Astrocyte (in vitro differentiated cells and primary cell): ENCODE data around the gene ESD. TPM values are rescaled to one million over a fixed set of nuclear protein-coding genes. Genes with fewer than 3 reads are reported as not detected.

ENCODE experiments used
- DNase-seq: peaks from one replicate; pipeline ENCODE4 v3.0.0-alpha.2; 2010; ENCODE audit warnings: low read depth
- FAIRE-seq: peaks from 2 replicates; lab custom pipeline; 2011; peaks lifted over from hg19 to GRCh38; lab: Jason Lieb, UNC
- H2AFZ ChIP-seq: 2 replicates; pipeline ENCODE4 v1.6.0; 2012; ENCODE audit warnings: low read depth, low read length, inconsistent platforms
- H3K27ac ChIP-seq: 2 replicates; pipeline ENCODE4 v1.5.1; 2011; ENCODE audit warnings: low read depth, low read length, inconsistent platforms
- H3K27me3 ChIP-seq: 2 replicates; pipeline ENCODE4 v1.6.0; 2011; ENCODE audit warnings: low read length, inconsistent platforms; ENCODE audit not compliant: insufficient read depth
- H3K36me3 ChIP-seq: 2 replicates; pipeline ENCODE4 v1.5.1; 2011; ENCODE audit warnings: low read length, inconsistent platforms; ENCODE audit not compliant: insufficient read depth
- H3K4me1 ChIP-seq: 2 replicates; pipeline ENCODE4 v1.5.1; 2011; ENCODE audit warnings: low read length, inconsistent platforms; ENCODE audit not compliant: insufficient read depth
- H3K4me2 ChIP-seq: 2 replicates; pipeline ENCODE4 v1.6.0; 2012; ENCODE audit warnings: low read length, inconsistent platforms
- H3K4me3 ChIP-seq: 2 replicates; pipeline ENCODE4 v1.5.1; 2011; ENCODE audit warnings: low read depth, mild to moderate bottlenecking, low read length, inconsistent platforms; ENCODE audit not compliant: insufficient read depth
- H3K79me2 ChIP-seq: 2 replicates; pipeline ENCODE4 v1.6.0; 2012; ENCODE audit warnings: mild to moderate bottlenecking, low read length, inconsistent platforms; ENCODE audit not compliant: insufficient read depth
- H3K9ac ChIP-seq: 2 replicates; pipeline ENCODE4 v1.6.0; 2012; ENCODE audit warnings: mild to moderate bottlenecking, low read length, inconsistent platforms
- H3K9me3 ChIP-seq: 2 replicates; pipeline ENCODE4 v1.5.1; 2012; ENCODE audit warnings: low read depth, mild to moderate bottlenecking, low read length, inconsistent platforms; ENCODE audit not compliant: insufficient read depth
- H4K20me1 ChIP-seq: 2 replicates; pipeline ENCODE4 v1.6.0; 2012; ENCODE audit warnings: low read length, inconsistent platforms; ENCODE audit not compliant: insufficient read depth
- H3K27ac Mint-ChIP-seq: one replicate; pipeline ENCODE4 v1.8.0; 2021; ENCODE audit warnings: mild to moderate bottlenecking, mixed read lengths; ENCODE audit not compliant: unreplicated experiment
- H3K27me3 Mint-ChIP-seq: one replicate; pipeline ENCODE4 v1.8.0; 2021; ENCODE audit warnings: low read depth, mixed read lengths; ENCODE audit not compliant: unreplicated experiment
- H3K36me3 Mint-ChIP-seq: one replicate; pipeline ENCODE4 v1.8.0; 2021; ENCODE audit warnings: low read depth, mixed read lengths; ENCODE audit not compliant: unreplicated experiment
- H3K4me1 Mint-ChIP-seq: one replicate; pipeline ENCODE4 v1.8.0; 2021; ENCODE audit warnings: low read depth, mixed read lengths; ENCODE audit not compliant: unreplicated experiment
- H3K4me3 Mint-ChIP-seq: one replicate; pipeline ENCODE4 v1.8.0; 2021; ENCODE audit warnings: mild to moderate bottlenecking, moderate library complexity, mixed read lengths; ENCODE audit not compliant: unreplicated experiment
- H3K9me3 Mint-ChIP-seq: one replicate; pipeline ENCODE4 v1.8.0; 2021; ENCODE audit warnings: mild to moderate bottlenecking, mixed read lengths; ENCODE audit not compliant: unreplicated experiment
- EZH2 ChIP-seq: IDR thresholded peaks from 2 replicates; pipeline ENCODE4 v1.6.1; 2012; ENCODE audit warnings: mild to moderate bottlenecking, low read length, inconsistent platforms; ENCODE audit not compliant: insufficient read depth
- total RNA-seq: library from RNA; stranded (reverse); gene quantifications from 2 replicates; pipeline ENCODE4 v1.2.1, GENCODE V29; 2021
- TF ChIP-seq, protein P1 (sequence below): IDR thresholded peaks from 2 replicates; pipeline ENCODE4 v1.5.1; 2011; ENCODE audit warnings: low read depth, mild to moderate bottlenecking, inconsistent platforms, low read length, moderate library complexity; ENCODE audit not compliant: insufficient read depth

Gene ESD
- total RNA-seq, 1 donor from 2014 or later, result 91.3 TPM

DNA sequence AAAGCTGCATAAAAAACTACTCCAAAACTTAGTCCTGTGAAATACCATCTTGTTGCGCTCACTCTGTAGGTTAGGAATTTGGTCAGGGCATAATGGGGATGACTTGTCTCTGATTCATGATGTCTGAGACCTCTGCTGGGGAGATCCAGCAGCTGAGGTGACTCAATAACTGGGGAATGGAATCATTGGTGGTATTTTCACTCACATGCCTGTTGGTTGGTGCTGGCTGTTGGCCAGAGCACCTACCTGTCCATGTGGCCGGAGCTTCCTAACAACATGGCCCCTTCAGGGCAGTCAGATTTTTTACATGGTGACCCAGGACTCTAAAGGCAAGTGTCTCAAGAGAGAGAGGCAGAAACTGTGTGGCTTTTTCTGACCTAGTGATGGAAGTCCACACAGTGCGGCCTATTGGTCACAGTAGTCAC, 7.4 kb upstream of the ESD start:
- Histone ChIP-seq H3K27ac (peak overlapping the region; percentile 87), H2AFZ (peak overlapping the region; percentile 11), H3K4me1 (peaks cover 14% of the 10 kb centered on the region), H3K4me2 (peak overlapping the region; percentile 45), H4K20me1 (no peaks in the 10 kb centered on the region), H3K9me3 (no peaks in the 10 kb centered on the region), H3K9ac (peak overlapping the region; percentile 49), H3K79me2 (no peaks in the 10 kb centered on the region), H3K4me3 (no peak overlapping the region), H3K27me3 (no peaks in the 10 kb centered on the region), H3K36me3 (no peaks in the 10 kb centered on the region)
- H3K27ac Mint-ChIP-seq, result peak overlapping the region; percentile 93
- peaks cover 7% of the 10 kb centered on the region for H3K9me3 Mint-ChIP-seq
- TF ChIP-seq EZH2, result no peak
- TF ChIP-seq, protein P1, sequence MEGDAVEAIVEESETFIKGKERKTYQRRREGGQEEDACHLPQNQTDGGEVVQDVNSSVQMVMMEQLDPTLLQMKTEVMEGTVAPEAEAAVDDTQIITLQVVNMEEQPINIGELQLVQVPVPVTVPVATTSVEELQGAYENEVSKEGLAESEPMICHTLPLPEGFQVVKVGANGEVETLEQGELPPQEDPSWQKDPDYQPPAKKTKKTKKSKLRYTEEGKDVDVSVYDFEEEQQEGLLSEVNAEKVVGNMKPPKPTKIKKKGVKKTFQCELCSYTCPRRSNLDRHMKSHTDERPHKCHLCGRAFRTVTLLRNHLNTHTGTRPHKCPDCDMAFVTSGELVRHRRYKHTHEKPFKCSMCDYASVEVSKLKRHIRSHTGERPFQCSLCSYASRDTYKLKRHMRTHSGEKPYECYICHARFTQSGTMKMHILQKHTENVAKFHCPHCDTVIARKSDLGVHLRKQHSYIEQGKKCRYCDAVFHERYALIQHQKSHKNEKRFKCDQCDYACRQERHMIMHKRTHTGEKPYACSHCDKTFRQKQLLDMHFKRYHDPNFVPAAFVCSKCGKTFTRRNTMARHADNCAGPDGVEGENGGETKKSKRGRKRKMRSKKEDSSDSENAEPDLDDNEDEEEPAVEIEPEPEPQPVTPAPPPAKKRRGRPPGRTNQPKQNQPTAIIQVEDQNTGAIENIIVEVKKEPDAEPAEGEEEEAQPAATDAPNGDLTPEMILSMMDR, result no peak
- no peaks in the 10 kb centered on the region for H3K27me3 Mint-ChIP-seq
- H3K4me3 Mint-ChIP-seq, result peak overlapping the region; percentile 46
- H3K36me3 Mint-ChIP-seq, result peaks cover 3% of the 10 kb centered on the region
- peak; percentile 100 for FAIRE-seq
- H3K4me1 Mint-ChIP-seq, result peaks cover 34% of the 10 kb centered on the region
- DNase-seq, result peak; percentile 97

DNA sequence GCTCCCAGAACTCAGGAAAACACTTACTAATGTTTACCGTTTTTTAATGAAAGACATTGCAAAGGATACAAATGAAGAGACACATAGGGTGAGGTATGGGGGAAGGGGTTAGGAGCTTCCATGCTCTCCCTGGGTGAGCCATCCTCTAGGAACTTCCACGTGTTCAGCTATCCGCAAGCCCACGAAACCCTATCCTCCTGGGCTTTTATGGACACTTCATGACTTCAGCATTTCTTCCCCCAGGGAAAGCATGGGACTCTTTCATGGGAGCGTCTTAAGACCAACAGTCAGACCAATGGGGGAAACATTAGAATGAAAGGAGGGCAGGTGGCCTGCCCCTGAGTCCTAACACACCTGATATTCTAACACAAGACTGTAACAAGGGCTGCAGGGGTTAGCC, 6.6 kb upstream of the ESD start:
- Histone ChIP-seq H3K4me2 (peak overlapping the region; percentile 48), H3K27ac (peak overlapping the region; percentile 88), H2AFZ (peak overlapping the region; percentile 64), H3K4me1 (peaks cover 14% of the 10 kb centered on the region), H3K4me3 (no peak overlapping the region), H3K79me2 (no peaks in the 10 kb centered on the region), H3K27me3 (no peaks in the 10 kb centered on the region), H3K9me3 (no peaks in the 10 kb centered on the region), H4K20me1 (no peaks in the 10 kb centered on the region), H3K36me3 (no peaks in the 10 kb centered on the region), H3K9ac (peak overlapping the region; percentile 29)
- peaks cover 34% of the 10 kb centered on the region for H3K4me1 Mint-ChIP-seq
- H3K27ac Mint-ChIP-seq, result peak overlapping the region; percentile 95
- TF ChIP-seq, protein P1, result no peak
- TF ChIP-seq EZH2, result no peak
- H3K9me3 Mint-ChIP-seq, result peaks cover 7% of the 10 kb centered on the region
- H3K4me3 Mint-ChIP-seq, result no peak overlapping the region
- peaks cover 3% of the 10 kb centered on the region for H3K36me3 Mint-ChIP-seq
- peak; percentile 16 for DNase-seq
- H3K27me3 Mint-ChIP-seq, result no peaks in the 10 kb centered on the region
- FAIRE-seq, result no peak

DNA sequence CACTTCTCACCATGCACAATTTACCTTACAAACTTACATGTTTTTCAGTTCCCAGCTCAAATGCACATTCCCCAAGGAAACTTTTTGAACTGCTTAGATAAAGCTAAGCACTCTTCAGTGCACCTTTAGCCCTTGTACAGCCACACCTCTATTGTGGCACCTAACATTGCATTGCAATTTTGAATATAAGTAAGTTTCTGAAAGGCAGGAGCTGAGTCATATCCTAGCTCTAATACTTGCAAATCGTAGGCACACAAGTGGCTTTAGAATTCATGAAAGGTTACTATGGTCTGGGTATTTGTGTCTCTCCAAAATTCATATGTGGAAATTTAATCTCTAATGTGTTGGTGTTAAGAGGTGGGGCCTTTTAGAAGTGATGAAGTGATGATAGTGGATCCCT, 4.9 kb upstream of the ESD start:
- H3K27me3 ChIP-seq, result no peaks in the 10 kb centered on the region
- H3K79me2 ChIP-seq, result peaks cover under 1% of the 10 kb centered on the region
- no peaks in the 10 kb centered on the region for H3K36me3 ChIP-seq
- no peak overlapping the region for H3K4me2 ChIP-seq
- H3K27ac ChIP-seq, result no peak overlapping the region
- H3K4me1 ChIP-seq, result peaks cover 18% of the 10 kb centered on the region
- Mint-ChIP-seq H3K36me3 (peaks cover 3% of the 10 kb centered on the region), H3K4me1 (peaks cover 37% of the 10 kb centered on the region), H3K4me3 (no peak overlapping the region), H3K27ac (peak overlapping the region; percentile 0), H3K27me3 (no peaks in the 10 kb centered on the region), H3K9me3 (peaks cover 7% of the 10 kb centered on the region)
- FAIRE-seq, result no peak
- DNase-seq, result no peak
- no peak overlapping the region for H3K4me3 ChIP-seq
- no peak overlapping the region for H3K9ac ChIP-seq
- TF ChIP-seq EZH2, result no peak
- TF ChIP-seq, protein P1, result no peak
- H4K20me1 ChIP-seq, result no peaks in the 10 kb centered on the region
- H3K9me3 ChIP-seq, result no peaks in the 10 kb centered on the region
- no peak overlapping the region for H2AFZ ChIP-seq
